Astrocyte (in vitro differentiated cells and primary cell): Measurements from ENCODE around the gene THAP6.

Experiments used
- CTCF ChIP-seq: IDR thresholded peaks from 2 replicates; pipeline ENCODE4 v1.5.1; 2011; ENCODE audit warnings: low read depth, mild to moderate bottlenecking, inconsistent platforms, low read length, moderate library complexity; ENCODE audit not compliant: insufficient read depth
- EZH2 ChIP-seq: IDR thresholded peaks from 2 replicates; pipeline ENCODE4 v1.6.1; 2012; ENCODE audit warnings: mild to moderate bottlenecking, low read length, inconsistent platforms; ENCODE audit not compliant: insufficient read depth

DNA sequence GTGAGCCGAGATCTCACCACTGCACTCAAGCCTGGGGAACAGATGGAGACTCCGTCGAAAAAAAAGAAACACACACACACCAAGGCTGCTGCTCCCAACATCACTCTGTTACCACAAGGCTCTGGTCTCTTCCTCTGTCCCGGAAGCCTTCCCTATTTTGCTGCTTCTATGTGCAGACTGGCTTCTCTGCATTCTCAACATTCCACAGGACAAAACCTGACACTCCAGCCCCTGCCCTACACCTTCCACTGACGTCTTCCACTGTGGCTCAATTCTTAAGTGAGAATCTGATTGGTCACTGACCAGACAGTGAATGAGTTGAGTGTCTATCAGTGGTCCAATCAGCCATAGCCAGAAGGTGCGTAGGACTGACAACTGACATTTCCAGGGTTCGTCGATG is 47.5 kb downstream of the THAP6 start:
- TF ChIP-seq EZH2 (no peak), CTCF (no peak)
